GM18505 (cell line): Measurements from ENCODE around the gene GPN3.
A peak's percentile ranks its signal among the peaks of the same experiment; 100 is the strongest.

Source experiments
- ATAC-seq: cut with Tn5 transposase; IDR thresholded peaks from one replicate; pipeline ENCODE4 v1.9.1; 2021; ENCODE audit not compliant: unreplicated experiment
- POLR2A ChIP-seq: IDR thresholded peaks from 4 replicates; pipeline ENCODE4 v1.6.1; 2011; ENCODE audit warnings: borderline replicate concordance; ENCODE audit not compliant: insufficient read depth, insufficient read length; ENCODE audit errors: extremely low read depth

Gene GPN3

DNA sequence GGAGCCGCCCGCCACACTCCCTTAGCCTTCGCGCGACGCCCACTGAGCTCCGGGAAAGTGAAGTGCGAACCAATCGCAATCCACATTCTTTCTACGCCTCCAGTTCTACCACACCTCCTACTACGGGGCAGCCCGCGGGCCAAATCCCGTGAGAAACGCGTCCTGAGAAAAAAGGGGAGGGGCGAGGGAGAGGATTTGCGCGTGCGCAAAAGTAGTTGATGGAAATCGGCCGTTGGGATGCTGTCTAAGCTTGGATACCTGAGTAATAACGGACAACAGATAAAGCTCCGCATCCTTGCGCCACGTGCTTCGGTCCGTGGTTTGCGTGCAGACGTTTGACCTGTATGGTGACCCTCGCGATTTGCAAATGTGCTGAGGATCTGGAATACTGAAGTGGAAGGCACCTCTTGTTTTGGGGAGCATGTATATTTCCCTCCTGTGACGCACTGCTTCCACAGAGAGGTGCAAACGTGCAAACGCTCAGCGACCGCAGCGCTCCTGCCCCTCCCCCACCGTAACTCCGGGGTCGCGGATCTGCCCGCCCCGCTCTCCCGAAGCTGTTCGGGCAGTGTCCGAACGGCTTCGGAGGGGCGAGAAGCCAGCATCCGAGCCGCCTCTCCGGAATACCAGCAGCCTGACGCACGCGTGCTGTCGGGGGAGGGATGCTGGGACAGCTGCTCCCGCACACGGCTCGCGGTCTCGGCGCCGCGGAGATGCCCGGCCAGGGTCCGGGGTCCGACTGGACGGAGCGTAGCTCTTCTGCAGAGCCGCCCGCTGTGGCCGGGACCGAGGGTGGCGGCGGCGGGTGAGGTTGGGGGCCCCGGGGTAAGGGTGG is at the start of gene GPN3, which contains the start of gene FAM216A:
TSS of gene GPN3 (minus strand) at position 44 of the 835 bp plus-strand sequence. CDS start 54 bp downstream, outside the sequence.
TSS of gene FAM216A (plus strand) at position 632 of the 835 bp plus-strand sequence. CDS start at position 663, 31 bp downstream.
- ATAC-seq = peak; percentile 61
- peak; percentile 85 for TF ChIP-seq POLR2A

DNA sequence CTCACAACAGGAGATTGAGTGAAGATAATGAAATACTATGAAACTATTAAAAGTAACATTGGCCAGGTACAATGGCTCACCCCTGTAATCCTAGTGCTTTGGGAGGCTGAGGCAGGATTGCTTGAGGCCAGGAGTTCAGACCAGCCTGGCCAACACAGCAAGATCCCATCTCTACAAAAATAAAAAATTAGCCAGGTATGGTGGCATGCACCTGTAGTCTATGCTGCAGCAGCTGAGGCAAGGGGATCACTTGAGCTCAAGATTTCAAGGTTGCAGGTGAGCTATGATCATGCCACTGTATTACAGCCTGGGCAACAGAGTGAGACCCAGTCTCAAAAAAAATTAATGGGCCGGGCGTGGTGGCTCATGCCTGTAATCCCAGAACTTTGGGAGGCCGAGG is 48.9 kb upstream of the GPN3 start:
- TF ChIP-seq POLR2A = no peak
- ATAC-seq = no peak

DNA sequence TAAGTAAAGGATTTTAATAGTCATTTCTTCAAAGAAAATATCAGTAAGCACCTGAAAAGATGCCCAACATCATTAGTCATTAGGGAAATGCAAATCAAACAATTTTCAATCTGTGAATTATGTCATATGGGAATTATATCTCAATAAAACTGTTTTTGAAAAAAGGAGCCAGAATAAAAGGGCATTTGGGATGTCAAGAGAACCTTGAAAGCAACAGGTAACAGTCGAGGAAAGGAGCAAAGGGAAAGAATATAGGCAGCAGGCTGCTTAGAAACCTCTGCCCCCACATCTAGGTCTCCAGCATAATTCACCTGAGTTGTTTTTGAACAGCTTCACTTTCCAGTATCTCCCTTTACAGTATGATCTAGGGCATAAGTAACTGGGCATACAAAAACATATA is 46.3 kb upstream of the GPN3 start:
- no peak for TF ChIP-seq POLR2A
- ATAC-seq = no peak

- ATAC-seq = no peak
- TF ChIP-seq POLR2A = no peak
These were observed 45.8 kb upstream of the GPN3 start for GRCh38 chr12:110513842-110514241.

DNA sequence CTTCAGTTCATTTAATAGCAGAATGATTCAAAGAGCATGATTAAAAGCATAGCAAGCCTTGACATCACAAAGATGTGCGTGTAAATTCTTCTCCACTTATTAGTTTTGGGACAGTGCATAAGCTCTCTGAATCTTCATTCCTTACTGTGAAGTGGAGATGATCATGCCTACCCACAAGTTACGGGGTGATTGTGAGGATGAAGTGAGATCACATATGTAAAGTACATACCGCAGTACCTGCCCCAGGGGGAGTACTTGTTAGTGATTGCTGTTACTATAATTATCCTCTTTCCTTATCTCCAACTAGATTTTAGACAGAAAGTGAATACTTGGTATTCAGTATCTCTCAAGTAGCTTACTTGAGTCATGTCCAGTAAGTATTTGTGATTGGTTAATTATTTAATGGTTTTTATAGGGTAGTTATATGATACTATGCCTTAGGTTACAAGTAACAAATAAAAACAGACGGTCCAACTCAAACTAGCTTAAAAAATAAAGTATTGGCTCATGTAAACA is 40.1 kb upstream of the GPN3 start:
- TF ChIP-seq POLR2A = no peak
- ATAC-seq = no peak

- ATAC-seq = no peak
- TF ChIP-seq POLR2A = no peak
These were observed 37.3 kb upstream of the GPN3 start for GRCh38 chr12:110505332-110505731.

GRCh38 chr12:110503432-110503831 is 35.4 kb upstream of the GPN3 start:
- no peak for TF ChIP-seq POLR2A
- no peak for ATAC-seq

- ATAC-seq = peak; percentile 93
These were observed 34.0 kb upstream of the GPN3 start, which contains the start of the genes RAD9B and VPS29 for GRCh38 chr12:110501752-110502738. RAD9B (plus strand) TSS chr12:110502331; CDS start chr12:110502338, 7 bp downstream. VPS29 (minus strand) TSS chr12:110502111; CDS start chr12:110502051, 60 bp downstream.

DNA sequence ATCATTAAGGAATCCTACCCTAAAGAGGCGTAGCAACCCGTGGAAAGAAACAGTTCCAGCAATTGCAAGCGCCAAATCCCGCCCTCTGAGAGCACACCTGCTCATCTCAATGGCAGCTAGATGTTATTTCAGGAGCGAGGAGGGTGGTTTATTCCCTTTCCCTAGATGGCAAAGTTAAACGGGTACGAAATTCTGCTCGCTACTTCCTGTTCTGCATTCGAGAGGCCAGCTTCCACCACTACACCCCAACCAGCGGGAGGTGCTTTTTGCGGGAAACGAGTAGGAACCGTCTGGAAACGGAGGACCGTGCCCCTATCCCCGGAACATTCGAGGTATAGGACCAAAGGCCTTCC is 33.3 kb upstream of the GPN3 start:
- ATAC-seq = no peak
- TF ChIP-seq POLR2A = no peak

More at GRCh38 chr12:110501752-110502738, 34.0 kb upstream of the GPN3 start, which contains the start of the genes RAD9B and VPS29:
- TF ChIP-seq POLR2A = peak; percentile 96

DNA sequence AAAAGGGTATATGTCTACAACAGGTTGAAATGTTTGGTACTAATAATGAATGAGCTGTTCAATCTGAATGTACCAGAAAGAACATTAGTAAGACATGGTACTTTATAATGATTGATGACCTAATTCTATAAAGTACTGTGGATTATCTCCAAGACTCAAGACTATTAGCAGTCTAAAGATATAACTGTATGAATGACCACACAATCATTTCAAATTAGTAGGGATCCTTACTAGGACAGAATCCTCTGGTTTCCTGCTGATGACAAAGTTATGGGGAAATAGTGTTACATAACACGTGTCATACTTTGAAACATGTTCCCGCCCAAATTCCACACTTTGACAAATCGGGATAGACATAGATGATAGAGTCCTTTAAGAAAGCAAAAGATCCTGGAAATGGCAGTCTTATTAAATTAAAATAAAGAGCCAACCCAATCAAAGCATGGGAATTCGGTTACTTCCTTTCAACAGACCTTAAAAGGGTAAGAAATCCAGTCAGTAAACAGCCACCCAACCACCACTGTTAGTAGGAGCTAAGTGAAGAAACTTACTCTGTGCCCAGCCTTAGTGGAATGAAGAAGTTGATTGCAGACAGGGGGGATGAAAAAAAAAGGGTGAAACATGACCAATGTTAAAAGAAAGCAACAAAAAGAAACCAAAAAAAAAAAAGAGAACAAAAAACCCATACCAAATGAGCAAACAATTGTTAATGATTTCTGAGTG is 31.1 kb upstream of the GPN3 start:
- TF ChIP-seq POLR2A = no peak
- ATAC-seq = no peak

DNA sequence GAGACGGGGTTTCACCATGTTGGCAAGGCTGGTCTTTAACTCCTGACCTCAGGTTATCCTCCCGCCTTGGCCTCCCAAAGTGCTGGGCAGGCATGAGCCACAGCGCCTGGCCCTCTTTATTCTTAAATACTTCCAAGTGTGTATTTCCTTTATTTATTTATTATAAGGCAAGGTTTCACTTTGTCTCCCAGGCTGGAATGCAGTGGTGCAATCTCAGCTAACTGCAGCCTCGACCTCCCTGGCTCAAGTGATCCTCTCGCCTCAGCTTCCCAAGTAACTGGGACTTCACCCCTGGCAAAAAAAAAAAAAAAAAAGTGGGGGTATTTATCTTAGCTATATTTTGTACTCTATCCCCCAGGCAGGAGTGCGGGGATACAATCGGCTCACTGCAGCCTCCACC is 7.4 kb upstream of the GPN3 start:
- no peak for ATAC-seq
- TF ChIP-seq POLR2A = no peak

- TF ChIP-seq POLR2A = no peak
- ATAC-seq = no peak
These were observed 227 bp downstream of the GPN3 start for GRCh38 chr12:110467847-110468213.
